Panc1 (cell line): ENCODE results near the gene MTF2.

Experiments used
- CTCF ChIP-seq: fragments of 450-650 bp; IDR thresholded peaks from 2 replicates; pipeline ENCODE4 v1.5.1; 2017; ENCODE audit warnings: mild to moderate bottlenecking
- POLR2AphosphoS5 ChIP-seq: IDR thresholded peaks from 2 replicates; pipeline ENCODE4 v1.6.1; 2012; ENCODE audit warnings: mild to moderate bottlenecking, low read depth, low read length, moderate library complexity

GRCh38 chr1:93031711-93032110 lies 47.4 kb upstream of the MTF2 start:
- TF ChIP-seq CTCF (no peak), POLR2AphosphoS5 (no peak)
